Spleen (tissue), 13 donors: ENCODE data around the gene IFNLR1. TPM values are rescaled to one million over a fixed set of nuclear protein-coding genes. Genes with fewer than 3 reads are reported as not detected.

Experiments
- DNase-seq: peaks from one replicate; pipeline ENCODE4 v3.0.0-alpha.2; 2020
- H3K27ac ChIP-seq, 8 donors: fragments of 200-600 bp; sonication (generic) in 7 of 8; 1 replicate in 4 of 8; 2 replicates in 4 of 8; pipeline versions ENCODE4 v1.5.0 to v1.8.0; 2016 to 2021; ENCODE audit warnings: inconsistent platforms in 4 of 8, mild to moderate bottlenecking in 4 of 8, moderate library complexity in 1 of 8
- H3K27me3 ChIP-seq, 7 donors: fragments of 200-600 bp; sonication (generic) in 6 of 7; replicated peaks in 1 of 7; 1 replicate in 4 of 7; 2 replicates in 3 of 7; pipeline versions ENCODE4 v1.5.0 to v1.8.0; 2016 to 2021; ENCODE audit warnings: inconsistent platforms in 3 of 7, mild to moderate bottlenecking in 1 of 7
- H3K36me3 ChIP-seq, 6 donors: fragments of 200-600 bp; sonication (generic) in 5 of 6; 1 replicate in 4 of 6; 2 replicates in 2 of 6; pipeline versions ENCODE4 v1.5.0 to v1.8.0; 2016 to 2021; ENCODE audit warnings: inconsistent platforms in 2 of 6
- H3K4me1 ChIP-seq, 6 donors: fragments of 200-600 bp; sonication (generic) in 5 of 6; 1 replicate in 3 of 6; 2 replicates in 3 of 6; pipeline versions ENCODE4 v1.5.0 to v1.8.0; 2016 to 2021; ENCODE audit warnings: inconsistent platforms in 3 of 6
- H3K4me3 ChIP-seq, 8 donors: fragments of 200-600 bp; sonication (generic) in 7 of 8; 1 replicate in 4 of 8; 2 replicates in 4 of 8; pipeline versions ENCODE4 v1.5.0 to v1.8.0; 2016 to 2021; ENCODE audit warnings: inconsistent platforms in 4 of 8, mild to moderate bottlenecking in 4 of 8, moderate library complexity in 2 of 8
- H3K9me3 ChIP-seq, 8 donors: fragments of 200-600 bp; sonication (generic) in 7 of 8; 1 replicate in 4 of 8; 2 replicates in 4 of 8; pipeline versions ENCODE4 v1.5.0 to v1.8.0; 2016 to 2021; ENCODE audit warnings: inconsistent platforms in 4 of 8
- CTCF ChIP-seq, 11 experiments: fragments of 200-600 bp in 7 of 11; fragments of 450-650 bp in 4 of 11; sonication (generic) in 4 of 11; IDR thresholded peaks in 8 of 11; conservative IDR thresholded peaks in 3 of 11; 1 replicate in 7 of 11; 2 replicates in 4 of 11; pipeline versions ENCODE4 v1.4.0 to v1.8.0; 2016 to 2021; ENCODE audit warnings: antibody characterized with exemption in 11 of 11, inconsistent platforms in 4 of 11, mild to moderate bottlenecking in 1 of 11
- POLR2A ChIP-seq, 3 donors: fragments of 450-650 bp; IDR thresholded peaks; one replicate each; pipeline ENCODE4 v1.5.1; 2017; ENCODE audit warnings: antibody characterized with exemption in 3 of 3, mild to moderate bottlenecking in 1 of 3
- POLR2AphosphoS5 ChIP-seq, 3 donors: sonication (generic); formaldehyde crosslinking; IDR thresholded peaks; one replicate each; pipeline ENCODE4 v1.5.1; 2017; ENCODE audit warnings: antibody characterized with exemption in 3 of 3
- WGBS, 5 donors: extraction: QIAGEN DNeasy Blood & Tissue Kit in 3 of 5; methylation state at CpG; one replicate each; pipeline versions ENCODE4 v1.1.5 to v1.1.7; 2013 to 2018; 5-methylcytosine and 5-hydroxymethylcytosine counted together
- intact Hi-C: fragments of 100-400 bp; cut with DNase I; formaldehyde crosslinking; loops from one replicate; pipeline ENCODE4 v1.15.0; 2023; ENCODE audit warnings: low total_unique reads
- long read RNA-seq, 2 donors: transcript quantifications; one replicate each; lab custom pipeline, GENCODE V29; 2026
- polyA plus RNA-seq, 3 donors: library from polyadenylated mRNA; stranded (reverse); fragments of 200-250 nt; gene quantifications; one replicate each; pipeline ENCODE4 v1.2.1, GENCODE V29; 2013
- total RNA-seq, 7 donors: library from RNA; depleted of rRNA in 3 of 7; stranded (reverse); fragments of >200 nt in 3 of 7; fragmentation: NEBNext Ultra II Directional in 4 of 7; extraction: Animal tissue kit (Norgen Biotek cat#: 25700) in 4 of 7; gene quantifications; one replicate each; pipeline versions ENCODE4 v1.1.0 to v1.2.1, GENCODE V29; 2016 to 2021
- donor health status: healthy with polysubstance abuse.
- donor health status: DM: no; HTN: no; CAD: no; lungs with moderate emphysema.
- donor health status: DM: no; HTN: no; CAD: no.
- donor health status: Bipolar disorder and iron deficiency.
- donor health status: healthy.
- donor health status: DM: no; HTN: no; CAD: no.
- donor health status: DM: yes; HTN: yes; CAD: no.

The IFNLR1 gene
- total RNA-seq (1 to 10 TPM; 3.3 to 8.9 (median 3.9) TPM), polyA plus RNA-seq (1 to 10 TPM; 1.7 to 3.3 (median 3.1) TPM)
- long read RNA-seq, donor 1, result 0 reads
- long read RNA-seq, donor 2, full-length matches to known transcripts, result 1 of 1 reads
- long read RNA-seq, donor 2, partial matches to known transcripts, result 0 of 1 reads
- long read RNA-seq, donor 2, other reads (novel, unspliced or antisense), result 0 of 1 reads

GRCh38 chr1:24186993-24187790 lies at the start of gene IFNLR1:
Gene IFNLR1 (minus strand): TSS chr1:24187289. CDS start chr1:24187248, 41 bp downstream.
- no peaks in the 10 kb centered on the region for H3K36me3 ChIP-seq
- intact Hi-C loops, result no loop called here
- WGBS, 5 donors, result 1 to 2% (median 1%) methylated on average over 23 to 74 of the region's 74 CpGs
- H3K4me1 ChIP-seq, result peaks cover 10 to 71% (median 56%) of the 10 kb centered on the region in 6 donors
- TF ChIP-seq POLR2AphosphoS5 (IDR thresholded peaks at IDR 0.05), result peak; percentile 53 to 68 (median 68)
- no peak for TF ChIP-seq POLR2A (IDR thresholded peaks at IDR 0.05)
- peak; percentile 94 for DNase-seq
- H3K4me3 ChIP-seq, result peak within 1 kb of the TSS; percentile 24 to 71 (median 46)
- H3K27me3 ChIP-seq, result peaks cover 0 to 28% (median 10%) of the 10 kb centered on the region in 7 donors
- peak within 1 kb of the TSS in 7 of 8 donors; percentile 3 to 86 (median 71) for H3K27ac ChIP-seq
- no peaks in the 10 kb centered on the region for H3K9me3 ChIP-seq

GRCh38 chr1:24235921-24236788 lies 49.1 kb upstream of the IFNLR1 start:
- Histone ChIP-seq H3K4me3 (no peak overlapping the region), H3K36me3 (no peaks in the 10 kb centered on the region), H3K27me3 (peaks cover 0 to 18% (median 0%) of the 10 kb centered on the region in 7 donors), H3K27ac (no peak overlapping the region), H3K9me3 (no peaks in the 10 kb centered on the region), H3K4me1 (no peaks in the 10 kb centered on the region)
- 54 to 68% (median 58%) methylated on average over 16 to 17 of the region's 17 CpGs for WGBS, 5 donors
- TF ChIP-seq POLR2A (IDR thresholded peaks at IDR 0.05) (no peak), CTCF (IDR thresholded peaks at IDR 0.05 in 8 of 11, conservative IDR thresholded peaks at IDR 0.05 in 3 of 11) (no peak), POLR2AphosphoS5 (IDR thresholded peaks at IDR 0.05) (no peak)
- intact Hi-C loops, result no loop called here
- no peak for DNase-seq

GRCh38 chr1:24233684-24234600 lies 46.9 kb upstream of the IFNLR1 start:
- WGBS, 5 donors, result 73 to 87% (median 83%) methylated on average over 9 of the region's 9 CpGs
- TF ChIP-seq CTCF (IDR thresholded peaks at IDR 0.05 in 8 of 11, conservative IDR thresholded peaks at IDR 0.05 in 3 of 11), result no peak
- no peak for TF ChIP-seq POLR2A (IDR thresholded peaks at IDR 0.05)
- Histone ChIP-seq H3K27ac (no peak overlapping the region), H3K27me3 (peaks cover 0 to 18% (median 0%) of the 10 kb centered on the region in 7 donors), H3K4me3 (no peak overlapping the region), H3K36me3 (no peaks in the 10 kb centered on the region), H3K4me1 (no peaks in the 10 kb centered on the region), H3K9me3 (no peaks in the 10 kb centered on the region)
- no peak for DNase-seq
- intact Hi-C loops, result no loop called here

GRCh38 chr1:24231701-24232100 lies 44.6 kb upstream of the IFNLR1 start:
- Histone ChIP-seq H3K4me3 (no peak overlapping the region), H3K9me3 (no peaks in the 10 kb centered on the region), H3K4me1 (no peaks in the 10 kb centered on the region), H3K36me3 (no peaks in the 10 kb centered on the region), H3K27me3 (peaks cover 0 to 10% (median 0%) of the 10 kb centered on the region in 7 donors), H3K27ac (no peak overlapping the region)
- DNase-seq, result no peak
- WGBS, 5 donors, result 60 to 95% (median 91%) methylated on average over 2 to 3 of the region's 3 CpGs
- TF ChIP-seq CTCF (IDR thresholded peaks at IDR 0.05 in 8 of 11, conservative IDR thresholded peaks at IDR 0.05 in 3 of 11) (no peak), POLR2AphosphoS5 (IDR thresholded peaks at IDR 0.05) (no peak), POLR2A (IDR thresholded peaks at IDR 0.05) (no peak)
- intact Hi-C loops, result no loop called here
